Ramos (cell line): ENCODE results near the gene NR3C2.
"Not testable (repeated sequence)": the region's sequence is repeated elsewhere in the genome, so short reads cannot be mapped to it uniquely, and the experiment has no call there.

Experiments
- in situ Hi-C: fragments of 300-500 bp; cut with MboI; formaldehyde crosslinking; loops from one replicate; pipeline ENCODE4 v1.14.3; 2022; ENCODE audit warnings: low sequenced_read_pairs; ENCODE audit not compliant: unreplicated experiment

Gene NR3C2

GRCh38 chr4:148090503-148091476, 351.4 kb downstream of the NR3C2 start:
- in situ Hi-C loops = no loop called here

GRCh38 chr4:148090029-148090428, 352.2 kb downstream of the NR3C2 start:
- in situ Hi-C loops = no loop called here

GRCh38 chr4:148089624-148090023, 352.6 kb downstream of the NR3C2 start:
- in situ Hi-C loops = no loop called here

- in situ Hi-C loops = not testable (repeated sequence)
These were observed 359.1 kb downstream of the NR3C2 start for GRCh38 chr4:148083073-148083472.

GRCh38 chr4:148081745-148082144, 360.5 kb downstream of the NR3C2 start:
- in situ Hi-C loops = no loop called here

- in situ Hi-C loops = no loop called here
These were observed 360.9 kb downstream of the NR3C2 start for GRCh38 chr4:148081267-148081666.

- in situ Hi-C loops = no loop called here
These were observed 362.3 kb downstream of the NR3C2 start for GRCh38 chr4:148079961-148080360.

GRCh38 chr4:148078061-148078460, 364.2 kb downstream of the NR3C2 start:
- in situ Hi-C loops = no loop called here

GRCh38 chr4:148077581-148077980, 364.6 kb downstream of the NR3C2 start:
- in situ Hi-C loops = no loop called here

GRCh38 chr4:148076964-148077363, 365.2 kb downstream of the NR3C2 start:
- in situ Hi-C loops = no loop called here

GRCh38 chr4:148075438-148075837, 366.8 kb downstream of the NR3C2 start:
- in situ Hi-C loops = no loop called here

GRCh38 chr4:148074462-148074861, 367.8 kb downstream of the NR3C2 start:
- in situ Hi-C loops = no loop called here

GRCh38 chr4:148073349-148073748, 368.9 kb downstream of the NR3C2 start:
- in situ Hi-C loops = no loop called here

- in situ Hi-C loops = no loop called here
These were observed 369.4 kb downstream of the NR3C2 start for GRCh38 chr4:148072789-148073188.

GRCh38 chr4:148071009-148071408, 371.2 kb downstream of the NR3C2 start:
- in situ Hi-C loops = no loop called here

GRCh38 chr4:148069895-148070178, 372.4 kb downstream of the NR3C2 start:
- in situ Hi-C loops = no loop called here

- in situ Hi-C loops = no loop called here
These were observed 372.9 kb downstream of the NR3C2 start for GRCh38 chr4:148069086-148069894.

- in situ Hi-C loops = no loop called here
These were observed 373.9 kb downstream of the NR3C2 start for GRCh38 chr4:148068065-148068911.

GRCh38 chr4:148067301-148067916, 374.8 kb downstream of the NR3C2 start:
- in situ Hi-C loops = no loop called here

GRCh38 chr4:148065075-148065474, 377.1 kb downstream of the NR3C2 start:
- in situ Hi-C loops = no loop called here
